Endodermal cell (in vitro differentiated cells): ENCODE measurements around the gene SH3BP2. TPM values are rescaled to one million over a fixed set of nuclear protein-coding genes. Genes with fewer than 3 reads are reported as not detected.

Experiments used
- DNase-seq: peaks from one replicate; pipeline ENCODE4 v3.0.0-alpha.2; 2017
- H3K27ac ChIP-seq: 2 replicates; pipeline ENCODE4 v1.5.1; 2013; ENCODE audit warnings: mild to moderate bottlenecking, low read depth, low read length, moderate library complexity
- H3K27me3 ChIP-seq: 2 replicates; pipeline ENCODE4 v1.6.1; 2013; ENCODE audit warnings: mild to moderate bottlenecking, low read length, moderate library complexity; ENCODE audit not compliant: insufficient read depth, control insufficient read depth, poor library complexity, severe bottlenecking
- H3K36me3 ChIP-seq: 2 replicates; pipeline ENCODE4 v1.7.0; 2013; ENCODE audit warnings: mild to moderate bottlenecking, low read length, moderate library complexity; ENCODE audit not compliant: control insufficient read depth, insufficient read depth
- H3K4me1 ChIP-seq: one replicate; pipeline ENCODE4 v1.7.0; 2013; ENCODE audit warnings: low read length; ENCODE audit not compliant: control insufficient read depth, insufficient read depth
- H3K4me3 ChIP-seq: 2 replicates; pipeline ENCODE4 v1.5.1; 2013; ENCODE audit warnings: mild to moderate bottlenecking, low read length, moderate library complexity
- H3K9ac ChIP-seq: 2 replicates; pipeline ENCODE4 v1.6.1; 2013; ENCODE audit warnings: mild to moderate bottlenecking, low read length, moderate library complexity; ENCODE audit not compliant: poor library complexity, severe bottlenecking; ENCODE audit errors: extremely low read depth
- H3K9me3 ChIP-seq: 2 replicates; pipeline ENCODE4 v1.6.1; 2013; ENCODE audit warnings: mild to moderate bottlenecking, low read length, moderate library complexity; ENCODE audit not compliant: control insufficient read depth
- H3K27ac Mint-ChIP-seq: 2 replicates; pipeline ENCODE4 v1.8.0; 2020; ENCODE audit warnings: mixed read lengths
- H3K27me3 Mint-ChIP-seq: 2 replicates; pipeline ENCODE4 v1.8.0; 2021; ENCODE audit warnings: mild to moderate bottlenecking, mixed read lengths; ENCODE audit not compliant: insufficient read depth
- H3K36me3 Mint-ChIP-seq: 2 replicates; pipeline ENCODE4 v1.8.0; 2020; ENCODE audit warnings: low read depth, mixed read lengths
- H3K4me1 Mint-ChIP-seq: 2 replicates; pipeline ENCODE4 v1.8.0; 2020; ENCODE audit warnings: mixed read lengths
- H3K4me3 Mint-ChIP-seq: 2 replicates; pipeline ENCODE4 v1.8.0; 2020; ENCODE audit warnings: mild to moderate bottlenecking, moderate library complexity, mixed read lengths
- H3K9me3 Mint-ChIP-seq: 2 replicates; pipeline ENCODE4 v1.8.0; 2020; ENCODE audit warnings: mild to moderate bottlenecking, mixed read lengths
- WGBS, 2 experiments: methylation state at CpG; one replicate each; pipeline versions ENCODE4 v1.1.5 to v1.1.7; 2013; ENCODE audit warnings: missing lambda C conversion rate in 2 of 2, mixed read lengths in 1 of 2; ENCODE audit not compliant: insufficient coverage in 1 of 2, insufficient read length in 1 of 2; 5-methylcytosine and 5-hydroxymethylcytosine counted together
- total RNA-seq, 2 donors: library from RNA; stranded (reverse); fragmentation: NEBNext Ultra II Directional in 1 of 2; extraction: Animal tissue kit (Norgen Biotek cat#: 25700) in 1 of 2; gene quantifications; 2 replicates in 1 of 2; 3 replicates in 1 of 2; pipeline ENCODE4 v1.2.1, GENCODE V29; 2021
- TF ChIP-seq, protein P1 (sequence below): fragments of 200-600 bp; sonication (generic); conservative IDR thresholded peaks from 2 replicates; pipeline ENCODE4 v1.5.0; 2021; ENCODE audit warnings: antibody characterized with exemption, mild to moderate bottlenecking

The SH3BP2 gene
- total RNA-seq, 2 donors from 2014 or later, result 40.5 to 43.8 TPM

DNA sequence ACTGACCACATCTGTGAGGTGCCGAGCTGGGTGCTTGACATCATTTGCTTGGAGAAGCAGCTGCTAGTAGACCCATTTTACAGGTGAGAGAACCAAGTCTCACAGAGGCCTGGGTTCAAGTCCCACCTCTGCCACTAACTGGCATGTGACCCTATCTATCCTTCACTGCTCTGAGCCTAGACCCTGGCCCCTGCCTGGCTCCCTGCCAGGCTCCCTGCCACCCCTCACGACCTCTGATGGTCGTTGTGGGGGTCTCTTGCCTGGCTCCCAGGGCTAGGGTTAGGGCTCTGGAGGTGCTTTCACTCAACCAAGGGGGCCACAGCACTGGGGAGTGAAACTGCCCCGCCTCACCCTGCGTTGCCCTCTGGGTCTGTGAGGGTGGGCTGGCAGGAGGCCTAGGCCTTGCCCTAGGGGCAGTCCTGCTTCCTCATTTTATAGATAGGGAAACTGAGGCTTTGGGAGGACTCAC is 43.5 kb downstream of the SH3BP2 start:
- Mint-ChIP-seq H3K4me3 (no peak overlapping the region), H3K4me1 (peaks cover 14% of the 10 kb centered on the region), H3K36me3 (peaks cover 29% of the 10 kb centered on the region), H3K27ac (no peak overlapping the region), H3K27me3 (no peaks in the 10 kb centered on the region), H3K9me3 (peaks cover 10% of the 10 kb centered on the region)
- peaks cover 27% of the 10 kb centered on the region for H3K36me3 ChIP-seq
- TF ChIP-seq, protein P1, sequence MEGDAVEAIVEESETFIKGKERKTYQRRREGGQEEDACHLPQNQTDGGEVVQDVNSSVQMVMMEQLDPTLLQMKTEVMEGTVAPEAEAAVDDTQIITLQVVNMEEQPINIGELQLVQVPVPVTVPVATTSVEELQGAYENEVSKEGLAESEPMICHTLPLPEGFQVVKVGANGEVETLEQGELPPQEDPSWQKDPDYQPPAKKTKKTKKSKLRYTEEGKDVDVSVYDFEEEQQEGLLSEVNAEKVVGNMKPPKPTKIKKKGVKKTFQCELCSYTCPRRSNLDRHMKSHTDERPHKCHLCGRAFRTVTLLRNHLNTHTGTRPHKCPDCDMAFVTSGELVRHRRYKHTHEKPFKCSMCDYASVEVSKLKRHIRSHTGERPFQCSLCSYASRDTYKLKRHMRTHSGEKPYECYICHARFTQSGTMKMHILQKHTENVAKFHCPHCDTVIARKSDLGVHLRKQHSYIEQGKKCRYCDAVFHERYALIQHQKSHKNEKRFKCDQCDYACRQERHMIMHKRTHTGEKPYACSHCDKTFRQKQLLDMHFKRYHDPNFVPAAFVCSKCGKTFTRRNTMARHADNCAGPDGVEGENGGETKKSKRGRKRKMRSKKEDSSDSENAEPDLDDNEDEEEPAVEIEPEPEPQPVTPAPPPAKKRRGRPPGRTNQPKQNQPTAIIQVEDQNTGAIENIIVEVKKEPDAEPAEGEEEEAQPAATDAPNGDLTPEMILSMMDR, result no peak
- H3K27me3 ChIP-seq, result no peaks in the 10 kb centered on the region
- no peak overlapping the region for H3K4me3 ChIP-seq
- 88 to 94% methylated on average over 4 to 5 of the region's 5 CpGs for WGBS, 2 experiments
- no peak overlapping the region for H3K9ac ChIP-seq
- H3K9me3 ChIP-seq, result peaks cover 10% of the 10 kb centered on the region
- no peak overlapping the region for H3K27ac ChIP-seq
- no peak for DNase-seq
- H3K4me1 ChIP-seq, result no peaks in the 10 kb centered on the region

GRCh38 chr4:2837110-2837903 is 44.4 kb downstream of the SH3BP2 start:
- Histone ChIP-seq H3K36me3 (peaks cover 27% of the 10 kb centered on the region), H3K4me1 (no peaks in the 10 kb centered on the region), H3K9ac (no peak overlapping the region), H3K27ac (no peak overlapping the region), H3K4me3 (no peak overlapping the region), H3K9me3 (peaks cover 10% of the 10 kb centered on the region), H3K27me3 (no peaks in the 10 kb centered on the region)
- Mint-ChIP-seq H3K9me3 (peaks cover 10% of the 10 kb centered on the region), H3K36me3 (peaks cover 23% of the 10 kb centered on the region), H3K27ac (peak overlapping the region; percentile 52), H3K27me3 (no peaks in the 10 kb centered on the region), H3K4me1 (peaks cover 14% of the 10 kb centered on the region), H3K4me3 (no peak overlapping the region)
- TF ChIP-seq, protein P1, result no peak
- peak; percentile 54 for DNase-seq
- 81 to 92% methylated on average over 13 to 20 of the region's 20 CpGs for WGBS, 2 experiments

DNA sequence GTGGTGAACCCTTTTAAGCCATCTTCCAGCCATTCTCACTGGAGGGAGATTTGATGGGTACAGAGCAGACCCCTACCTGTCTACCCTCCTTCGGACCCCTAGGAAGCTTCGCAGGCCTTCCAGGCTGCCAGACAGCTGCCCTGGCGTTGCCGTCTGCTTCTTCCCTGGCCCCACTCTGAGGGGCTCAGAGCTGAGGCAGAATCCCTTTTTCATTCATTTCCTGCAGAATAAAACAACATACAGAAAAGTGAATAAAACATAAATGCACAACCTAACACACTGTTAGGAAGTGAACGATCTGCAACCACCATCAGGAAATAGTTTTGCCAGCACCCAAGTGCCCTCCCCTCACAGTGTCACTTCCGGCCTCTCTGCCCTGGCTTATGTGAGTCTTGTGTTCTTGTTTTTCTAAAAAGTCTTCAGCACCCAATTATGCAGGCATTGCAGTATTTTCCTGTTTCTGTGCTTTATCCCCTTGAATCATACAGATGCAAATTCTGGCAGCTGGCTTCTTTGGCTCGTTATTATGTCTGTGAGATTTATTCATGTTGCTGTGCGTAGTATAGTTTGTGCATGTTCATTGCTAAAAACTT is 45.1 kb downstream of the SH3BP2 start:
- Histone ChIP-seq H3K9me3 (peaks cover 10% of the 10 kb centered on the region), H3K4me3 (no peak overlapping the region), H3K4me1 (peaks cover 2% of the 10 kb centered on the region), H3K36me3 (peaks cover 27% of the 10 kb centered on the region), H3K9ac (no peak overlapping the region), H3K27ac (no peak overlapping the region), H3K27me3 (no peaks in the 10 kb centered on the region)
- no peaks in the 10 kb centered on the region for H3K27me3 Mint-ChIP-seq
- 89 to 90% methylated on average over 7 to 8 of the region's 8 CpGs for WGBS, 2 experiments
- no peak overlapping the region for H3K4me3 Mint-ChIP-seq
- peaks cover 19% of the 10 kb centered on the region for H3K4me1 Mint-ChIP-seq
- TF ChIP-seq, protein P1, result no peak
- H3K9me3 Mint-ChIP-seq, result peaks cover 10% of the 10 kb centered on the region
- peak overlapping the region; percentile 52 for H3K27ac Mint-ChIP-seq
- peak; percentile 42 for DNase-seq
- H3K36me3 Mint-ChIP-seq, result peaks cover 17% of the 10 kb centered on the region
